ENCODE measurements around the gene ELOVL5.

DNA sequence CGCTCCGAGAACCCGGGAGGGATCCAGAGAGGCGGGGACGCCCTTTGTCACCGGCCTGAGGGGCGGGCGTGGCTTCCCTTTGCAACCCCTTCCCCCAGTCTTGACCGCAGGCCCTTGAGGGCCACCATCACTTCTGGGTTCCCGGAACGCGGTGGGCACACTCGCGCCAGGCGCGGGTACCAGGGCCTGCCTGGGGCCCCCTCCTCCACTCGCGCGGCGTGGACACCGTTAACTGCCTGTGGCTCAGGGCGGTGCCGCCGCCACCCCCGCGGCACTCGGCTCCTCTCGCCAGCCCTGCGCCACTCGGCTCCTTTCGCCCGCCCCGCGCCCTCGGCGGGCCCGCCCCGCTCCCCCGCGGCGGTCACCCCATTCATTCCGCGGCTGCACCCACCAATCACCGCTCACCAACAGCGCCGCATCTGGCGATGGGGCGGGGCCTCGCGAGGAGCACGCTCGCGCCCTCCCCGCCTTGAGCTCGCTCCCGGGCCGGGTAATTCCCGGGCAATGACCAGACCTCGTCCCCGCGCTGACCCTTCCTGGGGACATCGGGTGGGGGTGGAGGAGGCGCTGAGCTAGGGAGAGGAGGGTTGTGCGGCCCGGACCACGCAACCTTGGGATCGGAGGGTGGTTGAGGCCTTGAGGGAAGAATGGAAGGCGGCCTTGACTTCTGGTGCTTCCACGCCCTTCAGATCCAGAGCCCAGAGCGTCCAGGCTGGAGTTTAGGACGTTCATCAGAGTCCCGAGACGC is 10.5 kb upstream of the ELOVL5 start:
- TF ChIP-seq, protein P1, sequence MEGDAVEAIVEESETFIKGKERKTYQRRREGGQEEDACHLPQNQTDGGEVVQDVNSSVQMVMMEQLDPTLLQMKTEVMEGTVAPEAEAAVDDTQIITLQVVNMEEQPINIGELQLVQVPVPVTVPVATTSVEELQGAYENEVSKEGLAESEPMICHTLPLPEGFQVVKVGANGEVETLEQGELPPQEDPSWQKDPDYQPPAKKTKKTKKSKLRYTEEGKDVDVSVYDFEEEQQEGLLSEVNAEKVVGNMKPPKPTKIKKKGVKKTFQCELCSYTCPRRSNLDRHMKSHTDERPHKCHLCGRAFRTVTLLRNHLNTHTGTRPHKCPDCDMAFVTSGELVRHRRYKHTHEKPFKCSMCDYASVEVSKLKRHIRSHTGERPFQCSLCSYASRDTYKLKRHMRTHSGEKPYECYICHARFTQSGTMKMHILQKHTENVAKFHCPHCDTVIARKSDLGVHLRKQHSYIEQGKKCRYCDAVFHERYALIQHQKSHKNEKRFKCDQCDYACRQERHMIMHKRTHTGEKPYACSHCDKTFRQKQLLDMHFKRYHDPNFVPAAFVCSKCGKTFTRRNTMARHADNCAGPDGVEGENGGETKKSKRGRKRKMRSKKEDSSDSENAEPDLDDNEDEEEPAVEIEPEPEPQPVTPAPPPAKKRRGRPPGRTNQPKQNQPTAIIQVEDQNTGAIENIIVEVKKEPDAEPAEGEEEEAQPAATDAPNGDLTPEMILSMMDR (IDR thresholded peaks at IDR 0.05) = no peak
- TF ChIP-seq POLR2A (IDR thresholded peaks at IDR 0.05) = peak; percentile 81
